H1 (cell line): ENCODE measurements around the gene STX16. TPM values are rescaled to one million over a fixed set of nuclear protein-coding genes. Genes with fewer than 3 reads are reported as not detected.

Experiments used
- NRF1 ChIP-seq: IDR thresholded peaks from 2 replicates; pipeline ENCODE4 v1.6.1; 2011; ENCODE audit warnings: mild to moderate bottlenecking, low read depth, low read length, improper control_type of control experiment
- polyA plus RNA-seq, 7 experiments: library from polyadenylated mRNA; depleted of rRNA in 3 of 7; stranded (reverse) in 5 of 7; unstranded in 2 of 7; fragments of >200 nt in 5 of 7; fragments of 200-250 nt in 2 of 7; gene quantifications; 1 replicate in 5 of 7; 2 replicates in 1 of 7; 4 replicates in 1 of 7; pipeline versions ENCODE4 v1.2.1 to v1.2.3, GENCODE V29; 2011 to 2013; ENCODE audit warnings: missing spikeins in 2 of 7, mixed read lengths in 2 of 7
- total RNA-seq: library from RNA; stranded (reverse); fragmentation: NEBNext Ultra II Directional; extraction: Animal tissue kit (Norgen Biotek cat#: 25700); gene quantifications from 2 replicates; pipeline ENCODE4 v1.2.1, GENCODE V29; 2021
- TF ChIP-seq, protein P1 (sequence below), 3 experiments: IDR thresholded peaks; 1 replicate in 2 of 3; 2 replicates in 1 of 3; pipeline versions ENCODE4 v1.5.1 to v1.6.1; 2011; ENCODE audit warnings: low read length in 3 of 3, mild to moderate bottlenecking in 3 of 3, inconsistent platforms in 2 of 3, low read depth in 1 of 3, moderate library complexity in 1 of 3; ENCODE audit not compliant: insufficient read depth in 1 of 3; ENCODE audit errors: control extremely low read depth in 1 of 3

Gene STX16
- total and polyA plus RNA-seq, 2 of the 8 experiments (the other 6 are each of a cell fraction or from before 2014, with no cell fraction given), result 45.2 to 61.6 TPM

DNA sequence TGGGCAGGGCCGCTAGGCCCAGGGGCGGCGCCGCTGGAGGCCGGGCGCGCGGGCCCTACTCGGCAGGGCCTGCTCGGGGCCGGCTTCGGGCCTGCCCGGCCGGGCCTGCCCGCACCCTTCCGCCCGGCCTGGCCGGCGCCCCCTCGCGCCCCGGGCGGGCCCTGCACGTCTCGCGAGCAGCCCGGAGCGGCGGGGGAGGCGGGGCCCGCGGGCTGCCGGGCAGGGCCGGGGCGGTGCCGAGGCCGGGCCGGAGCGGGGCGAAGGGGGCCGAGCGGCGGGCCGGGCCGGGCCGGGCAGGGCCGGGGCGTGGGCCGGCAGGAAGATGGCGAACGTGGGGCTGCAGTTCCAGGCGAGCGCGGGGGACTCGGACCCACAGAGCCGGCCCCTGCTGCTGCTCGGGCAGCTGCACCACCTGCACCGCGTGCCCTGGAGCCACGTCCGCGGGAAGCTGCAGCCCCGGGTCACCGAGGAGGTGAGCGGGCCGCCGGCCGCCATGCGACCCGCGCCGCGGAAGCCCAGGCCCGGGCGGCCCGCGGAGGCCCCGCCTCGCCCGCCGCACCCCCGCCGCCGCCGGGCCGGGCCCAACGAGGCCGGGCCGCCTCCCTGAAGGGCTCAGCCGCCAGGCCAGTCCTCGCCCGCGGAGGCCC is 41.6 kb downstream of the STX16 start, which contains the start of gene NPEPL1 (continued):
- TF ChIP-seq, protein P1, sequence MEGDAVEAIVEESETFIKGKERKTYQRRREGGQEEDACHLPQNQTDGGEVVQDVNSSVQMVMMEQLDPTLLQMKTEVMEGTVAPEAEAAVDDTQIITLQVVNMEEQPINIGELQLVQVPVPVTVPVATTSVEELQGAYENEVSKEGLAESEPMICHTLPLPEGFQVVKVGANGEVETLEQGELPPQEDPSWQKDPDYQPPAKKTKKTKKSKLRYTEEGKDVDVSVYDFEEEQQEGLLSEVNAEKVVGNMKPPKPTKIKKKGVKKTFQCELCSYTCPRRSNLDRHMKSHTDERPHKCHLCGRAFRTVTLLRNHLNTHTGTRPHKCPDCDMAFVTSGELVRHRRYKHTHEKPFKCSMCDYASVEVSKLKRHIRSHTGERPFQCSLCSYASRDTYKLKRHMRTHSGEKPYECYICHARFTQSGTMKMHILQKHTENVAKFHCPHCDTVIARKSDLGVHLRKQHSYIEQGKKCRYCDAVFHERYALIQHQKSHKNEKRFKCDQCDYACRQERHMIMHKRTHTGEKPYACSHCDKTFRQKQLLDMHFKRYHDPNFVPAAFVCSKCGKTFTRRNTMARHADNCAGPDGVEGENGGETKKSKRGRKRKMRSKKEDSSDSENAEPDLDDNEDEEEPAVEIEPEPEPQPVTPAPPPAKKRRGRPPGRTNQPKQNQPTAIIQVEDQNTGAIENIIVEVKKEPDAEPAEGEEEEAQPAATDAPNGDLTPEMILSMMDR (IDR thresholded peaks at IDR 0.05; ENCODE audit: control extremely low read depth in 1 of 3, insufficient read depth in 1 of 3, low read depth in 1 of 3, low read length in 3 of 3), result peak; percentile 19 to 47 (median 34); a peak in 3 of 4 replicates
- no peak for TF ChIP-seq NRF1
